SW480 (cell line): ENCODE data around the gene DTX3.
"Not testable (repeated sequence)": the region's sequence is repeated elsewhere in the genome, so short reads cannot be mapped to it uniquely, and the experiment has no call there.

ENCODE experiments used
- DNase-seq: peaks from one replicate; pipeline ENCODE4 v3.0.0-alpha.2; 2016; ENCODE audit warnings: low spot score

Gene DTX3

GRCh38 chr12:57583008-57583831 lies 21.4 kb upstream of the DTX3 start:
- peak; percentile 82 for DNase-seq

GRCh38 chr12:57584050-57584449 lies 20.6 kb upstream of the DTX3 start:
- no peak for DNase-seq

GRCh38 chr12:57584690-57585089 lies 19.9 kb upstream of the DTX3 start:
- no peak for DNase-seq

GRCh38 chr12:57585156-57585555 lies 19.5 kb upstream of the DTX3 start:
- DNase-seq: no peak

- DNase-seq: no peak
These were observed 18.5 kb upstream of the DTX3 start for GRCh38 chr12:57586128-57586527.

GRCh38 chr12:57586832-57587429 lies 17.7 kb upstream of the DTX3 start:
- no peak for DNase-seq

GRCh38 chr12:57588951-57589610 lies 15.5 kb upstream of the DTX3 start:
- not testable (repeated sequence) for DNase-seq

GRCh38 chr12:57590479-57590863 lies 14.2 kb upstream of the DTX3 start:
- DNase-seq: no peak

GRCh38 chr12:57590864-57591781 lies 13.5 kb upstream of the DTX3 start, which contains the start of gene PIP4K2C:
Gene PIP4K2C, plus strand, starts transcription at chr12:57591192. Its CDS starts 98 bp downstream, at chr12:57591290.
- DNase-seq: peak; percentile 88

- DNase-seq: no peak
These were observed 12.8 kb upstream of the DTX3 start for GRCh38 chr12:57591782-57592325.

- no peak for DNase-seq
These were observed 12.0 kb upstream of the DTX3 start for GRCh38 chr12:57592551-57593165.

- no peak for DNase-seq
These were observed 11.4 kb upstream of the DTX3 start for GRCh38 chr12:57593187-57593586.

GRCh38 chr12:57600395-57600794 lies 4.2 kb upstream of the DTX3 start:
- no peak for DNase-seq

GRCh38 chr12:57602544-57602943 lies 2.1 kb upstream of the DTX3 start:
- DNase-seq: no peak

- DNase-seq: no peak
These were observed 1.3 kb upstream of the DTX3 start for GRCh38 chr12:57603324-57603723.

GRCh38 chr12:57603815-57604453 lies 690 bp upstream of the DTX3 start:
- DNase-seq: peak; percentile 46

GRCh38 chr12:57604992-57605810 lies 577 bp downstream of the DTX3 start:
- DNase-seq: peak; percentile 14

GRCh38 chr12:57605811-57606311 lies 1.2 kb downstream of the DTX3 start:
- no peak for DNase-seq

GRCh38 chr12:57606399-57606798 lies 1.8 kb downstream of the DTX3 start:
- DNase-seq: no peak

- no peak for DNase-seq
These were observed 2.2 kb downstream of the DTX3 start for GRCh38 chr12:57606821-57607220.
